Trophoblast cell (in vitro differentiated cells and primary cell): ENCODE results near the gene HINT2.

ENCODE experiments used
- DNase-seq, 2 donors: peaks; one replicate each; pipeline ENCODE4 v3.0.0-alpha.2; 2016
- H2AFZ ChIP-seq: 2 replicates; pipeline ENCODE4 v1.6.1; 2013; ENCODE audit warnings: low read length, moderate library complexity, mild to moderate bottlenecking; ENCODE audit not compliant: insufficient read depth, poor library complexity
- H2AK5ac ChIP-seq: 2 replicates; pipeline ENCODE4 v1.6.1; 2013; ENCODE audit warnings: mild to moderate bottlenecking, low read length
- H2BK120ac ChIP-seq: 2 replicates; pipeline ENCODE4 v1.6.1; 2013; ENCODE audit warnings: low read length, mild to moderate bottlenecking, moderate library complexity; ENCODE audit not compliant: insufficient read depth, poor library complexity
- H2BK12ac ChIP-seq: 2 replicates; pipeline ENCODE4 v1.6.1; 2013; ENCODE audit warnings: mild to moderate bottlenecking, low read length, moderate library complexity
- H2BK5ac ChIP-seq: 2 replicates; pipeline ENCODE4 v1.6.1; 2013; ENCODE audit warnings: low read length, low read depth, moderate library complexity, mild to moderate bottlenecking; ENCODE audit not compliant: poor library complexity
- H3K14ac ChIP-seq: 2 replicates; pipeline ENCODE4 v1.6.1; 2013; ENCODE audit warnings: mild to moderate bottlenecking, low read length
- H3K18ac ChIP-seq: 2 replicates; pipeline ENCODE4 v1.6.1; 2013; ENCODE audit warnings: mild to moderate bottlenecking, low read length
- H3K23ac ChIP-seq: 2 replicates; pipeline ENCODE4 v1.6.1; 2013; ENCODE audit warnings: low read length
- H3K27ac ChIP-seq: 2 replicates; pipeline ENCODE4 v1.5.1; 2013; ENCODE audit warnings: low read depth, mild to moderate bottlenecking, inconsistent platforms, low read length, moderate library complexity
- H3K27me3 ChIP-seq: 2 replicates; pipeline ENCODE4 v1.6.1; 2013; ENCODE audit warnings: inconsistent platforms, mild to moderate bottlenecking, low read length, moderate library complexity; ENCODE audit not compliant: insufficient read depth
- H3K36me3 ChIP-seq, 2 experiments: 1 replicate in 1 of 2; 2 replicates in 1 of 2; pipeline ENCODE4 v1.6.1; 2013; ENCODE audit warnings: low read length in 2 of 2, mild to moderate bottlenecking in 2 of 2, moderate library complexity in 1 of 2; ENCODE audit not compliant: insufficient read depth in 2 of 2, control insufficient read depth in 1 of 2
- H3K4ac ChIP-seq: 2 replicates; pipeline ENCODE4 v1.6.1; 2013; ENCODE audit warnings: low read depth, mild to moderate bottlenecking, low read length, moderate library complexity
- H3K4me1 ChIP-seq, 2 experiments: 1 replicate in 1 of 2; 2 replicates in 1 of 2; pipeline ENCODE4 v1.6.1; 2013; ENCODE audit warnings: low read length in 2 of 2, mild to moderate bottlenecking in 2 of 2, moderate library complexity in 1 of 2; ENCODE audit not compliant: insufficient read depth in 2 of 2, control insufficient read depth in 1 of 2
- H3K4me2 ChIP-seq: 2 replicates; pipeline ENCODE4 v1.6.1; 2013; ENCODE audit warnings: inconsistent platforms, mild to moderate bottlenecking, low read length, moderate library complexity
- H3K4me3 ChIP-seq: 2 replicates; pipeline ENCODE4 v1.5.1; 2013; ENCODE audit warnings: mild to moderate bottlenecking, low read depth, low read length, inconsistent platforms
- H3K79me1 ChIP-seq: one replicate; pipeline ENCODE4 v1.6.1; 2013; ENCODE audit warnings: low read length
- H3K79me2 ChIP-seq: 2 replicates; pipeline ENCODE4 v1.6.1; 2013; ENCODE audit warnings: low read length, mild to moderate bottlenecking; ENCODE audit not compliant: control insufficient read depth, insufficient read depth, poor library complexity
- H3K9ac ChIP-seq: 2 replicates; pipeline ENCODE4 v1.6.1; 2013; ENCODE audit warnings: mild to moderate bottlenecking, low read length
- H3K9me3 ChIP-seq: 2 replicates; pipeline ENCODE4 v1.6.1; 2013; ENCODE audit warnings: low read depth, mild to moderate bottlenecking, control low read depth, inconsistent platforms, low read length; ENCODE audit not compliant: insufficient read depth
- H4K12ac ChIP-seq: 2 replicates; pipeline ENCODE4 v1.6.1; 2013; ENCODE audit warnings: low read depth, mild to moderate bottlenecking, low read length, moderate library complexity
- H4K8ac ChIP-seq: 2 replicates; pipeline ENCODE4 v1.6.1; 2013; ENCODE audit warnings: low read depth, mild to moderate bottlenecking, low read length, moderate library complexity
- H4K91ac ChIP-seq: one replicate; pipeline ENCODE4 v1.6.1; 2013; ENCODE audit warnings: low read depth, mild to moderate bottlenecking, low read length, moderate library complexity
- WGBS: extraction: QIAGEN DNeasy Blood & Tissue Kit; methylation state at CpG from one replicate; pipeline ENCODE4 v1.1.7; 2013; ENCODE audit warnings: missing lambda C conversion rate; ENCODE audit not compliant: insufficient read length, insufficient coverage; ENCODE audit errors: extremely low coverage; 5-methylcytosine and 5-hydroxymethylcytosine counted together

The HINT2 gene

GRCh38 chr9:35778496-35778895, 36.3 kb downstream of the HINT2 start:
- no peaks in the 10 kb centered on the region for H3K79me1 ChIP-seq
- no peak overlapping the region for H3K14ac ChIP-seq
- no peak overlapping the region for H3K4ac ChIP-seq
- no peak overlapping the region for H4K12ac ChIP-seq
- no peak for DNase-seq
- no peaks in the 10 kb centered on the region for H3K27me3 ChIP-seq
- H3K79me2 ChIP-seq = peaks cover 2% of the 10 kb centered on the region
- H3K27ac ChIP-seq = no peak overlapping the region
- no peak overlapping the region for H2AK5ac ChIP-seq
- no peaks in the 10 kb centered on the region for H3K9me3 ChIP-seq
- no peak overlapping the region for H3K18ac ChIP-seq
- no peak overlapping the region for H3K4me2 ChIP-seq
- no peak overlapping the region for H4K8ac ChIP-seq
- no peak overlapping the region for H2BK5ac ChIP-seq
- no CpG with 5 or more reads among the region's 3 CpGs for WGBS
- peaks cover 0 to 2% of the 10 kb centered on the region in 2 experiments for H3K4me1 ChIP-seq
- H4K91ac ChIP-seq = no peak overlapping the region
- H3K23ac ChIP-seq = no peak overlapping the region
- H3K36me3 ChIP-seq = no peaks in the 10 kb centered on the region
- no peak overlapping the region for H3K9ac ChIP-seq
- no peak overlapping the region for H2AFZ ChIP-seq
- no peak overlapping the region for H3K4me3 ChIP-seq
- H2BK12ac ChIP-seq = no peak overlapping the region
- H2BK120ac ChIP-seq = no peak overlapping the region

- no peak overlapping the region for H4K12ac ChIP-seq
- no peak for DNase-seq
- no peak overlapping the region for H3K9ac ChIP-seq
- H3K4ac ChIP-seq = no peak overlapping the region
- no peaks in the 10 kb centered on the region for H3K36me3 ChIP-seq
- H3K4me1 ChIP-seq = peaks cover 0 to 2% of the 10 kb centered on the region in 2 experiments
- no peak overlapping the region for H3K18ac ChIP-seq
- H3K14ac ChIP-seq = no peak overlapping the region
- H2BK120ac ChIP-seq = no peak overlapping the region
- no peak overlapping the region for H3K27ac ChIP-seq
- no peaks in the 10 kb centered on the region for H3K27me3 ChIP-seq
- no peak overlapping the region for H4K91ac ChIP-seq
- H2BK5ac ChIP-seq = no peak overlapping the region
- H2BK12ac ChIP-seq = no peak overlapping the region
- H3K79me1 ChIP-seq = no peaks in the 10 kb centered on the region
- H3K4me3 ChIP-seq = no peak overlapping the region
- peaks cover 2% of the 10 kb centered on the region for H3K79me2 ChIP-seq
- no peak overlapping the region for H2AK5ac ChIP-seq
- no peaks in the 10 kb centered on the region for H3K9me3 ChIP-seq
- no peak overlapping the region for H2AFZ ChIP-seq
- H3K23ac ChIP-seq = no peak overlapping the region
- H3K4me2 ChIP-seq = no peak overlapping the region
- no peak overlapping the region for H4K8ac ChIP-seq
- no CpG with 5 or more reads among the region's 4 CpGs for WGBS
Measured at GRCh38 chr9:35776018-35776417, 38.8 kb downstream of the HINT2 start.

DNA sequence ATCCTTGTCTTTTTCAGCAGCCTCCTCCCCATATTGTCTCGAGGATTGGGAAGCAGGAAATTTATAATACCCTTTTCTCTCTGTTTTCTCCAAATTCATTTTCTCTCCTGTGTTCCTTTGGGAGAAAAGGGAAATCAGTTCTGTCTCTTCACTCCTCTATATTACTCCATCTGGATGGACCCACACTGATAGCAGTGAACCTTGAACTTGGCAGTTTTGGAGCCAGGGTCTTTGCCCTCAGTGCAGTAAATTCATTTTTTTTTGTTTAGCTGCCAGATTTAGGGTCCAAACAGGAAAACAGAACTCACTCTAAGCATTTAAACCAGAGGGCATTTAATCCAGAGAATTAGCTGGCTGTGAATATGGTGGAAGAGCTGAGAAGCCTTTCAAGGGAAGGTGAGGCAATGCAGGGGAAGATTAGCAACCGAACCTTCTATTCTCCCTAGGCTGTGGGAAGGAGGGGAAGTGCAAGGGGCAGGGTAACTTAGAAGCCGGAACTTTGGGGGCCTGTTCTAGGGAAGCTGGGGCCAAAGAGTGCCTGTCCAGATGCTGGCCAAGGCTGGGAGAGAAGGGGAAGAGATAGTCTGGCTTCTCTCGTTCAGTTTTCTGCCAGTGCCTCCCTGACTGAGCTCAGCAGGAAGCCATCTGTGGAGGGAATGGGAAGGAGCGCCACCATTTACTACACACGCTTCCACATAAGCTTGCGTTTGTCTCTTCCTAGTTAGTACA, 39.8 kb downstream of the HINT2 start:
- no peak overlapping the region for H2BK120ac ChIP-seq
- no CpG with 5 or more reads among the region's 7 CpGs for WGBS
- H4K12ac ChIP-seq = no peak overlapping the region
- H2AFZ ChIP-seq = no peak overlapping the region
- H4K91ac ChIP-seq = no peak overlapping the region
- no peak overlapping the region for H3K4ac ChIP-seq
- H3K4me1 ChIP-seq = peaks cover 0 to 4% of the 10 kb centered on the region in 2 experiments
- no peaks in the 10 kb centered on the region for H3K27me3 ChIP-seq
- H3K9ac ChIP-seq = no peak overlapping the region
- H2BK12ac ChIP-seq = no peak overlapping the region
- no peak overlapping the region for H3K18ac ChIP-seq
- H4K8ac ChIP-seq = no peak overlapping the region
- no peaks in the 10 kb centered on the region for H3K36me3 ChIP-seq
- H3K14ac ChIP-seq = no peak overlapping the region
- DNase-seq = no peak
- no peak overlapping the region for H3K4me2 ChIP-seq
- H3K27ac ChIP-seq = no peak overlapping the region
- no peak overlapping the region for H2AK5ac ChIP-seq
- peaks cover 2% of the 10 kb centered on the region for H3K79me2 ChIP-seq
- no peak overlapping the region for H2BK5ac ChIP-seq
- no peak overlapping the region for H3K23ac ChIP-seq
- no peak overlapping the region for H3K4me3 ChIP-seq
- no peaks in the 10 kb centered on the region for H3K79me1 ChIP-seq
- H3K9me3 ChIP-seq = no peaks in the 10 kb centered on the region

DNA sequence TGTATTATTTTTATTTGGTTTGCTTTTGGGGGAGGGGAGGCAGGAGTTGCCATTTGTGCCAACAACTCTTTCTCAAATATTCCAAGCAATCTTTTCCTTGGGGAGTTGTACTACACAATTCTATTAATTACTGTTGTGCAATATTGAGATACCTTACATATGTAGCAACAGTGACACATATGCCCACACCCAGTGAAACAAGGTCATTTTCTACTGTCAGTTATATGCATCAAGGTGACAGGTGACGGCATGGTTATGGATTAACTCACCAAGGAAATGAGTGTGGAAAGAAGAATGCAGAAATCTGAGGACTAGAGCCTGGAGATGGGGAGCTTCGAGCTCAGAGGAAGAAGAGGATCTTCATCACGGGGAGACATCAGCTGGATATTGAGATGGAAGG, 42.9 kb downstream of the HINT2 start:
- Histone ChIP-seq H3K14ac (no peak overlapping the region), H3K79me2 (peaks cover 2% of the 10 kb centered on the region), H3K23ac (no peak overlapping the region), H4K91ac (no peak overlapping the region), H4K12ac (no peak overlapping the region), H4K8ac (no peak overlapping the region), H2AFZ (no peak overlapping the region), H3K4me2 (no peak overlapping the region), H3K4me1 (peaks cover 0 to 4% of the 10 kb centered on the region in 2 experiments), H3K18ac (no peak overlapping the region), H3K9me3 (no peaks in the 10 kb centered on the region), H3K27ac (no peak overlapping the region), H3K79me1 (no peaks in the 10 kb centered on the region), H2BK5ac (no peak overlapping the region), H3K27me3 (no peaks in the 10 kb centered on the region), H3K9ac (no peak overlapping the region), H2AK5ac (no peak overlapping the region), H3K36me3 (no peaks in the 10 kb centered on the region), H3K4me3 (no peak overlapping the region), H2BK120ac (no peak overlapping the region), H2BK12ac (no peak overlapping the region), H3K4ac (no peak overlapping the region)
- no CpG with 5 or more reads among the region's 3 CpGs for WGBS
- DNase-seq = peak in 1 of 2 donors; percentile 17
